Activated CD4-positive, alpha-beta T cell treated with anti-CD3 and anti-CD28 coated beads, Interleukin-2, amount 10 ng/mL, durations not matched to agents 24 days and 14 days (primary cell): Measurements from ENCODE around the gene MYBPC1. TPM values are rescaled to one million over a fixed set of nuclear protein-coding genes. Genes with fewer than 3 reads are reported as not detected.

Source experiments
- DNase-seq: peaks from one replicate; pipeline ENCODE4 v3.0.0; 2022
- H3K27ac Mint-ChIP-seq: one replicate; pipeline ENCODE4 v1.8.0; 2022; ENCODE audit warnings: mild to moderate bottlenecking, mixed read lengths
- H3K27me3 Mint-ChIP-seq: one replicate; pipeline ENCODE4 v1.8.0; 2022; ENCODE audit warnings: mixed read lengths
- H3K36me3 Mint-ChIP-seq: one replicate; pipeline ENCODE4 v1.8.0; 2022; ENCODE audit warnings: low read depth, mild to moderate bottlenecking, mixed read lengths
- H3K4me1 Mint-ChIP-seq: one replicate; pipeline ENCODE4 v1.8.0; 2021; ENCODE audit warnings: mixed read lengths
- H3K4me3 Mint-ChIP-seq: one replicate; pipeline ENCODE4 v1.8.0; 2022; ENCODE audit warnings: mild to moderate bottlenecking, moderate library complexity, mixed read lengths
- H3K9me3 Mint-ChIP-seq: one replicate; pipeline ENCODE4 v1.8.0; 2021; ENCODE audit warnings: mixed read lengths
- intact Hi-C: fragments of 100-400 bp; cut with micrococcal nuclease; formaldehyde crosslinking; loops from one replicate; pipeline ENCODE4 v1.15.1; 2023
- total RNA-seq: library from RNA; stranded (reverse); gene quantifications from 2 replicates; pipeline ENCODE4 v1.2.3, GENCODE V29; 2022

The MYBPC1 gene
- total RNA-seq, 1 donor from 2014 or later = not detected

DNA sequence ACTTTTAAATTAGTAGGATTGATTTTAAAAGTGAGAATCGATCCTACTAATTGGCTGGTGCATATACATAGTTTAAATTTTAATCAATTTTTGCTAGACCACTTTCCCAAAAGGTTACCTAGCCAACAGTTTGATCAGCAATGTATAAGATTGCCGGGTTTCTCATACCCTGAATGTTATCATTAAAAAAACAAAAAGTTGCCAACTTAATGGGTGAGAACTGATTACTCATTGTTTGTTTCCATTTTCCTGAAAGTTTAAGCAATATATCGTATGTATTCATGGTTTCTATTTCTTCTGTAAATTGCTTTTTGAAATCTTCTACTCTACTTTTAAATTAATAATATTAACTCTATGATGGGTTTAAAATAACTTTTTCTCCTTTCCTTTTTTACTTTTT lies 4.4 kb upstream of the MYBPC1 start:
- H3K4me1 Mint-ChIP-seq = no peaks in the 10 kb centered on the region
- H3K27ac Mint-ChIP-seq = no peak overlapping the region
- no peaks in the 10 kb centered on the region for H3K36me3 Mint-ChIP-seq
- DNase-seq = no peak
- no peaks in the 10 kb centered on the region for H3K9me3 Mint-ChIP-seq
- intact Hi-C loops = no loop called here
- no peak overlapping the region for H3K4me3 Mint-ChIP-seq
- H3K27me3 Mint-ChIP-seq = peaks cover 6% of the 10 kb centered on the region

DNA sequence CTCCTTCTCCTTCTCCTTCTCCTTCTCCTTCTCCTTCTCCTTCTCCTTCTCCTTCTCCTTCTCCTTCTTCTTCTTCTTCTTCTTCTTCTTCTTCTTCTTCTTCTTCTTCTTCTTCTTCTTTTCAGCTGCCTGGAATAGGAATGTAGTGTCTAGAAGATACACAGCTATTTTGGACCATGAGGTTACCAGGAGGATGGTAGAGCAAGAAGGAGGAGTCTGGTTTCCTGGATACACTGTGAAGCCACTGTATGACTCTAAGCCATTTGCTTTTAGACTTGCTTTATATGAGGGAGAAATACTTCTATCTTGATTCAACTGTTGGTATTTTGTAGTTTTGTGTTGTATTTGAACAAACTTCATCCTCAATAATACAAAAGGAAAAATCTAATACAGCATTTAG lies 3.0 kb upstream of the MYBPC1 start:
- H3K27ac Mint-ChIP-seq = no peak overlapping the region
- H3K27me3 Mint-ChIP-seq = peaks cover 6% of the 10 kb centered on the region
- DNase-seq = peak; percentile 4
- no peaks in the 10 kb centered on the region for H3K4me1 Mint-ChIP-seq
- no peaks in the 10 kb centered on the region for H3K36me3 Mint-ChIP-seq
- no peak overlapping the region for H3K4me3 Mint-ChIP-seq
- H3K9me3 Mint-ChIP-seq = no peaks in the 10 kb centered on the region
- intact Hi-C loops = no loop called here

DNA sequence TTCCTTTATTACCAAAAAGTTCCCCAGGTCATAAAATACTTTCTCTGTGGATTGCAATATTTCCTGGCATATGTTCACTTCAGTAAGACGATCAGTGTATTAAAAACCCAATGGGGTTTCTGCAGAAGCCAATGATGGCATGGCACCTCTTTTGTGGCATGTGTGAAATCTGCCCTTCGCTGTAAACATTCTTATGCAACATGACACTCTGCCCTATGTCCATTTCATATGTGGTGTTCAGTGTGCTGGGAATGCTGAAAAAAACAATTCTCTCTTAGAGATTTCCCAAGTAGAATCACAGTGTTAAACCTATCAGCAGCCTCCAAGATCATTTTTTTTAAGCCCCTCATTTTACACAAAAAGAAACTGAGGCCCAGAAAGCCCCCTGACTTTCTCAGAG lies 2.3 kb upstream of the MYBPC1 start:
- Mint-ChIP-seq H3K27ac (no peak overlapping the region), H3K4me1 (no peaks in the 10 kb centered on the region), H3K4me3 (no peak overlapping the region), H3K27me3 (peaks cover 6% of the 10 kb centered on the region), H3K9me3 (no peaks in the 10 kb centered on the region), H3K36me3 (no peaks in the 10 kb centered on the region)
- DNase-seq = peak; percentile 2
- intact Hi-C loops = no loop called here

DNA sequence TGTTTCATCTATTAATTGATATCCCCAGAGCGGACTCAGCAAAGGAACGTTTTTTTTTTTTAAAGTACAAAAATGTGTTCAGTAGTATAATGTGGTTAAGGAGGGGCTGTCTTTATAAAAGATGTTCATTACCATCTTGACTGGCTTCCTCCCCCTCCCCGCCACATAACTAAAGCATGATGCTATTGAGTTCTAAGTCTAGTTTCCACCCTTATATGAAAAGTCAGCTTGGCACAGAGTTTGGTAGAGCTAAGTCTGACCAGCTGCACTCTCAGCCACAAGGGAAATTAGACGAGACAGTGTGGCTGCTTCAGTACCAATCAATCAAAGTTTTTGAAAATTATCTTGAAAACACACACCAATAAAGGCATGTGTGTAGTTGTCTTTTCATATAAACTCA lies 1.9 kb upstream of the MYBPC1 start:
- Mint-ChIP-seq H3K9me3 (no peaks in the 10 kb centered on the region), H3K27me3 (peaks cover 2% of the 10 kb centered on the region), H3K4me3 (no peak overlapping the region), H3K4me1 (no peaks in the 10 kb centered on the region), H3K36me3 (no peaks in the 10 kb centered on the region), H3K27ac (no peak overlapping the region)
- DNase-seq = peak; percentile 5
- intact Hi-C loops = no loop called here

DNA sequence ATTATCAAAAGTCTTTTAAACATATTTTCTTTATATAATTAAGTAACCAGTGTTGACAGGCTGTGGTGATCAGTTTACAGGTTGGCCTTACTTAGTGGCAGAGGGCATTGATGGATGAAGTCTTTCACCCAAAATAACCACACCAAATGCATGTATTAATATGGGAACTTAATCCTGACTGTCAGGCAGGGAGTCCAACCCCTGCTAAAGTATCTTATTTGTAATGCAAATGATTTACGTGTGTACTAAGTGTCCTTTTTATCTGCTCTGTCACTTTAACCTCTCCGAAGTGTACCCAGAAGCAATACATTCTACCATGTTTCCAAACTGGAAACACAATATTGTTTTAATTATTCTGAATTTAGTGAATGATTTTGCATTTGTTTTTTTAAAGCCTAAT lies 1.4 kb downstream of the MYBPC1 start:
- H3K9me3 Mint-ChIP-seq = no peaks in the 10 kb centered on the region
- no peaks in the 10 kb centered on the region for H3K4me1 Mint-ChIP-seq
- H3K36me3 Mint-ChIP-seq = no peaks in the 10 kb centered on the region
- intact Hi-C loops = no loop called here
- peak; percentile 20 for DNase-seq
- H3K27me3 Mint-ChIP-seq = peaks cover 1% of the 10 kb centered on the region
- H3K4me3 Mint-ChIP-seq = no peak overlapping the region
- no peak overlapping the region for H3K27ac Mint-ChIP-seq

DNA sequence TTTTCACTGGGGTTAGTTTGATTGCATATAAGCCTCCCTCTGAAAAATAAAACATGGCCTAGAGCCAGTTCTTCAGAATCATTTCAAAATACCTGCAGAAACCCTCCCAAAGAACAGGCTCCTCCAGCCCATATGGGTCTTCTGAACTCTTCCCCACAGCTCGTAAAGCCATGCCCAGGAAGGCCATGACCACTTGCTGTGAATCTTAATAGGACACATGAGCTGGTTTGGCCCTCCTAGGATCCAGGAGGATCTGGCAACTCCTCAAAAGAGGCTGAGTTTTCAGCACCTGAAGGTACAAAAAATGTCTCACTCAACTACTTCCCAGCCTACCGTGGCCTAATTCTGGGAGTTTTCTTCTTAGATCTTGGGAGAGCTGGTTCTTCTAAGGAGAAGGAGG lies 2.4 kb downstream of the MYBPC1 start:
- H3K27me3 Mint-ChIP-seq = peaks cover 1% of the 10 kb centered on the region
- intact Hi-C loops = no loop called here
- no peaks in the 10 kb centered on the region for H3K36me3 Mint-ChIP-seq
- H3K9me3 Mint-ChIP-seq = no peaks in the 10 kb centered on the region
- H3K4me1 Mint-ChIP-seq = no peaks in the 10 kb centered on the region
- H3K27ac Mint-ChIP-seq = no peak overlapping the region
- no peak overlapping the region for H3K4me3 Mint-ChIP-seq
- peak; percentile 51 for DNase-seq

DNA sequence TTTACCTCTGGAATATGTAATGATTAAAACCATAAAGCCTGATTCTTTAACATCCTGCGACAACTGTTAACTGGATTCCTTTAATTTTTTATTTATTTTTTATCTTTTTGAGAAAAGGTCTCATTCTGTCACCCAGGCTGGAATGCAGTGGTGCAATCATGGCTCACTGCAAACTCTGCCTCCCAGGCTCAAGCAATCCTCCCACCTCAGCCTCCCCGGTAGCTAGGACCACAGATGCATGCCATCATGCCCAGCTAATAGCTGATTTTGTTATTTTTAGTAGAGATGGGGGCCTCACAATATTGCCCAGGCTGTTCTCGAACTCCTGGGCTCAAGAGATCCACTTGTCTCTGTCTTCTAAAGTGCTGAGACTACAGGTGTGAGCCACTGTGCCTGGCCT lies 3.7 kb downstream of the MYBPC1 start:
- Mint-ChIP-seq H3K4me1 (no peaks in the 10 kb centered on the region), H3K4me3 (no peak overlapping the region), H3K36me3 (no peaks in the 10 kb centered on the region), H3K9me3 (no peaks in the 10 kb centered on the region), H3K27ac (no peak overlapping the region), H3K27me3 (peaks cover 1% of the 10 kb centered on the region)
- peak; percentile 8 for DNase-seq
- intact Hi-C loops = no loop called here

DNA sequence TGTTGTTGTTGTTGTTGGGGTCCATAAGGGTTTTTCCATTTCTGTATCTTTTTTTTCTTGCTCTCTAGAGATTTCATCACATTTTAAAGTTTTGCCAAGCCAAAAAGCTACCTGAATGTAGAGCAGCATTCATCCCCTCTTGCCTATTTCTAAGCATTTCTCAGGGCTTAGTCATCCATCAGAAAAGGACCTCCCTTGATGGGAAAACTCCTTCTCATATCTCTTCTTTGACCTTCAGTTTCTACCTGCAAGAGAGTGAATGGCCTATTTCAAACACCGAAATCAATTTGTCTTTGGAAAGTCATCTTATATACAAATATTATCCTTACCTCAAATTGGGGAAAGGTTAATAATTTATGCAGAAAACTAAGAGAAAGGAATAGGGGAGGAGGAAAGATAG lies 4.5 kb downstream of the MYBPC1 start:
- no peak overlapping the region for H3K4me3 Mint-ChIP-seq
- no peaks in the 10 kb centered on the region for H3K9me3 Mint-ChIP-seq
- H3K27ac Mint-ChIP-seq = no peak overlapping the region
- H3K4me1 Mint-ChIP-seq = peaks cover 3% of the 10 kb centered on the region
- H3K36me3 Mint-ChIP-seq = no peaks in the 10 kb centered on the region
- no peak for DNase-seq
- intact Hi-C loops = no loop called here
- H3K27me3 Mint-ChIP-seq = peaks cover 1% of the 10 kb centered on the region

DNA sequence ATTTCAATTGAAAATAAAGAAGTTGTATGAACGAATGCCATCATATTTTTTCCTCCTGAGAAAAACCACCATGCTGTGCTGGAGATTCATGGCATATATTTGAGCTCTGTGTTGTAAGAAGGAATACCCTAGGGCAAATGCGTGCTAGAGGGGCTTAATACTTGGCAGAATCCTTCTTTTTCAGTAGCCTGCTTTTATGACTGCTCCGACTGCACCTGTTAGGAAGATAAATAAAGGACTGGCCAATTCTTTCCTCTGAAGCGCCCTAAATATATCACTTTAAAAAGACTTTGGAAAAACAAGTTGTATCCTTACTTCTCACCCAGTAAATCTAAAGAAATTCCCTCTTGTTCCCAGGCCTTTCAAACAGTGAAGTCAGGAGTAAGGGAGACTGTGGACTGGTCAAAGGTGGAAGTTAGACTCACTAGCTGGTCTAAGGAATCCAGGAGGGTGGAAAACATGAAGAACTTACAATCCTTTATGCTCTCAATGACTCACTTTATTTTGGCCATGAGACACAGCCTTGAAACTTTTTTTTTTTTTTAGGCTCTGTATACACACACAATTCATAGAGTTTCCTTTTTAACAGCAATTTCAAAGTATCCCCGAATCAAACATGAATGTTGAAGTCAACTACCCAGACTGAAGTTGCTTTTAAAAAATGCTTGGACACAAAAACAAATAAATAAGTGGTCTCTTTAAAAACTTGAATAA lies 5.2 kb downstream of the MYBPC1 start:
- H3K9me3 Mint-ChIP-seq = no peaks in the 10 kb centered on the region
- H3K27me3 Mint-ChIP-seq = peaks cover 1% of the 10 kb centered on the region
- H3K4me3 Mint-ChIP-seq = no peak overlapping the region
- H3K27ac Mint-ChIP-seq = no peak overlapping the region
- peaks cover 3% of the 10 kb centered on the region for H3K4me1 Mint-ChIP-seq
- H3K36me3 Mint-ChIP-seq = no peaks in the 10 kb centered on the region
- no peak for DNase-seq
- intact Hi-C loops = no loop called here

DNA sequence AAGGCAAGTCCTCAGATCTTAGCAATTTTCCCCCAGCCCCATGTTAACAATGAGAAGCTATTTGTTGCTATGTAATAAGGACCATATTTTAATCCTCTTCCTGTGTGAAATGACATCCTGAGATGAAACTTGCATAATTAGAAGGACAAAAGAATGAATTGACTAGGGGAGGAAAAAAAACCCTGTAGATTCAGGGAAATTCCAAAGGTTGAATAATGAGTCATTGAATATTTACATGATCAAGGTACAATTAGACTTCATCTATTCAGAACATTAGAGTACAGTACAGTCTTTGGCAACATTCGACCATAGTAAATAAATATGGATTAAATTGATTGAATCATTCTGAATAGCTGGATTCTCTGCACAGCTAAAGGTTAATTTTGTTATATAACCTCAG lies 9.4 kb downstream of the MYBPC1 start:
- no peaks in the 10 kb centered on the region for H3K36me3 Mint-ChIP-seq
- no peak for DNase-seq
- no peaks in the 10 kb centered on the region for H3K9me3 Mint-ChIP-seq
- H3K4me3 Mint-ChIP-seq = no peak overlapping the region
- H3K4me1 Mint-ChIP-seq = peaks cover 3% of the 10 kb centered on the region
- intact Hi-C loops = no loop called here
- no peak overlapping the region for H3K27ac Mint-ChIP-seq
- no peaks in the 10 kb centered on the region for H3K27me3 Mint-ChIP-seq

DNA sequence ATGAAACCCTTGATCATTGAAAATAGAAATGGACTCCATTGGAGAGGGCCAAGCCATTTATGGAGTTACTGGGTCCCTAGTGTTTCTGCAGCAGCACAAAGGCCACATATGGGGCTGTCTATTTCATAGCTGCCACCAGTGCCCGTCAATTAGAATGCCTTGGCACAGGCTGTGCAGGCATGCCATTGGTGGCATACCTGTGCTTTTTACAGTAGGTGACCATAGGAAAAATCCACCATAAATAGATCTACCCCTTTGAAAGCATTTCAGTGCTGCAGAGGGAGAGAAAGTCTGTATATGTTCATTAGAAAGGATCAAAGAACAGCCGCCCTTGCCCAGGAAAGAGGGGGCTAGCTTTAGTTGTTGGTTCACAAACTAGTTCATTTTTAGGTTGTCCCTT lies 13.1 kb downstream of the MYBPC1 start:
- no peaks in the 10 kb centered on the region for H3K36me3 Mint-ChIP-seq
- no peak for DNase-seq
- intact Hi-C loops = no loop called here
- H3K4me3 Mint-ChIP-seq = no peak overlapping the region
- H3K9me3 Mint-ChIP-seq = no peaks in the 10 kb centered on the region
- H3K4me1 Mint-ChIP-seq = peaks cover 3% of the 10 kb centered on the region
- no peak overlapping the region for H3K27ac Mint-ChIP-seq
- H3K27me3 Mint-ChIP-seq = no peaks in the 10 kb centered on the region

DNA sequence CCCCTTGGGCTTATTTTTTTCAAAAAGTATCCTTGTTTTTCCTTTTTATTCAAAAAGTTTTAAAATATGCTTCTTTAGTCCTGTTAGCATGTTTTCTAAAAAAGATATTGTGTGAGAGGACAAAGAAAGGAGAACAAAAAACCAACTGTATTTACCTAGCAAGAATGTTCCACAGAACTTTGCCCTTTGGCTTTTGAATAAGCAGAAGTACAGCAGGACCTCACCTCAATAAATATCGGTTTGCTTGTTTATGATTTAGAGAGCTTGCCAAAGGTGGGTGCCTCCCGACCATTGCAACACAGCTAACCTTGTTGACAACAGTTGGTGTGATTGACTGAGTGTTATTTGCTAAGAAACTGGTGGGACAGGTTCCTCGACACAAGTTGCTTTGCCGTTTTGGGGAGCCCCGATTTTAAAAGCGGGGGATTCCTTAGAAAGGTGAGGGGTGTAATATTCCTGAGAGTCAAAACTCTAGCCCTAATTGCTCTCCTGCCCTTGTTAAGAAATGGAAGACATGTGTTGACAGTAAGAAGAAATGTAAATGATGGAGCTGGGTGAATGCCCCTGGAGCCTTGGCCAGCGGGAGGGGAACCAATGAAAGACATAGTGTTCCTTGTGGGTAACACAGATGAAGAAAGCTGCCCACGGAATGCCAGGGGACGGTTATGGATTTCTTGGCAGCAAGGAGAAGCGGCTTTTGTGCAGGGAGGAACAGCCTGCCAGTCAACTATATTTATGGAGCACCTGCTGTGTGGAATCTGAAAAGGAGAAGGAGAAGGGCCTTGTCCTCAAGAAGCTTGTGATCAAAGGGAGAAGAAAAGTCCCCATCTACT lies 13.7 kb downstream of the MYBPC1 start:
- Mint-ChIP-seq H3K9me3 (no peaks in the 10 kb centered on the region), H3K4me1 (peaks cover 3% of the 10 kb centered on the region), H3K4me3 (no peak overlapping the region), H3K27ac (no peak overlapping the region), H3K27me3 (no peaks in the 10 kb centered on the region), H3K36me3 (no peaks in the 10 kb centered on the region)
- DNase-seq = no peak
- intact Hi-C loops = no loop called here

DNA sequence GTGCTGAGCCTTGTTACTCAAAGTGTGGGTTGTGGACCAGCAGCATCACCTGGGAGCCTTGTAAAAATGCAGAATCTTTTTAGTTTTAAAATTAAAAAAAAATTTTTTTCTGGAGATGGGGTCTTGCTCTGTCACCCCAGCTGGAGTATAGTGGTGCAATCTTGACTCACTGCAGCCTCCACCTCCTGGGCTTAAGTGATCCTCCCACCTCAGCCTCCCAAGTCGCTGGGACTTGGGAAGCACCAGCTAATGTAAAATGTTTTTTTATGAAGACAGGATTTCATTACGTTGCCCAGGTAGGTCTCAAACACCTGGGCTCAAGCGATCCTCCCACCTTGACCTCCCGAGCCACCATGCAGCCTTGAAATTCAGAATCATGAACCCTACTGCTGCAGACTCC lies 14.4 kb downstream of the MYBPC1 start:
- DNase-seq = no peak
- H3K4me1 Mint-ChIP-seq = no peaks in the 10 kb centered on the region
- no peaks in the 10 kb centered on the region for H3K36me3 Mint-ChIP-seq
- intact Hi-C loops = no loop called here
- H3K27me3 Mint-ChIP-seq = no peaks in the 10 kb centered on the region
- no peaks in the 10 kb centered on the region for H3K9me3 Mint-ChIP-seq
- no peak overlapping the region for H3K4me3 Mint-ChIP-seq
- no peak overlapping the region for H3K27ac Mint-ChIP-seq

DNA sequence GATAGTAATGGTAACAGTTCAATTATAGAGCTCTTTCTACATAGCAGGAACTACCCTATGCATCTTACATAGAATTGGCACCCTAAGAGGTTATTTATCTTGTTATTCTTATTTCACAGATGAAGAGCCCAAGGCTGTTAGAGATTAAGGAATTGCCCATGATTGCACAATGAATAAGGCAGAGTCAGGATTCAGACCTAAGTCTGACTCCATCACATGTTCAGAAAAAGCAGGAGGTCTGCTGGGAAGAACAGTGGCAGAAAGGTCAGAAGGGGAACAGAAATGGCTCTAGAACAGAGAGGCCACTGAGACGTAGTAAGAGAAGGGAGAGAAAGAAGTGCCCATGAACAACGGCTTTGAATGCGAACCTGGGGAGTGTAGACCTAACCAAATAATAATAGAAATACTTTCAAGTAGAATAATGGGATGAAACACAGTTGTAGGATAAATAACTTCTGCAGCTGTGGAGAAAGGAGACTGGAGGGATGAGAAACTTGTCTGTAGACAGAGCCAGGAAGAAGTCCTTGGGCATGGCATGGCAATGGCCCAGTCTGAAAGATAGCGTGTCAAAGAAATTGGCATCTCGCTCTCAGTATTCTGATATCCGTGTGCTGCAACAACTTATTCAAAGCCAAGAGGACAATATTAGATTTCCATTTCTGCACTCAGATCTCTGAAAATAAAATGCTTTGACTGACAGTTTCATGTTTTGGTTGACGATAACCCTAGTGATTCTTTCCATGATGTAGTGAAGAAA lies 17.6 kb downstream of the MYBPC1 start:
- peaks cover 8% of the 10 kb centered on the region for H3K4me1 Mint-ChIP-seq
- no peak for DNase-seq
- no peaks in the 10 kb centered on the region for H3K27me3 Mint-ChIP-seq
- no peak overlapping the region for H3K4me3 Mint-ChIP-seq
- H3K36me3 Mint-ChIP-seq = no peaks in the 10 kb centered on the region
- H3K27ac Mint-ChIP-seq = no peak overlapping the region
- intact Hi-C loops = no loop called here
- no peaks in the 10 kb centered on the region for H3K9me3 Mint-ChIP-seq
